Sigmoid colon (tissue), 4 donors: ENCODE results near the gene RAI2.

Source experiments
- CTCF ChIP-seq, 4 experiments: fragments of 450-650 bp in 3 of 4; fragments of 200-600 bp in 1 of 4; IDR thresholded peaks; one replicate each; pipeline ENCODE4 v1.5.1; 2016 to 2019; ENCODE audit warnings: antibody characterized with exemption in 4 of 4, mild to moderate bottlenecking in 3 of 4, moderate library complexity in 2 of 4
- POLR2AphosphoS5 ChIP-seq, 4 donors: sonication (generic); formaldehyde crosslinking; IDR thresholded peaks; one replicate each; pipeline ENCODE4 v1.6.1; 2017; ENCODE audit warnings: antibody characterized with exemption in 4 of 4

GRCh38 chrX:17788956-17789562, 72.0 kb downstream of the RAI2 start:
- TF ChIP-seq CTCF (IDR thresholded peaks at IDR 0.05), result no peak
- TF ChIP-seq POLR2AphosphoS5 (IDR thresholded peaks at IDR 0.05), result no peak
